GM12864 (cell line): Measurements from ENCODE around the gene CLEC4E.

Source experiments
- DNase-seq: peaks from one replicate; pipeline ENCODE4 v3.0.0-alpha.2; 2011; ENCODE audit warnings: low read depth
- H3K4me3 ChIP-seq: 2 replicates; pipeline ENCODE4 v1.5.1; 2011; ENCODE audit warnings: mild to moderate bottlenecking, low read depth, low read length, control low read depth
- TF ChIP-seq, protein P1 (sequence below): IDR thresholded peaks from 2 replicates; pipeline ENCODE4 v1.5.1; 2011; ENCODE audit warnings: low read depth, mild to moderate bottlenecking, moderate library complexity, low read length, control low read depth, inconsistent platforms; ENCODE audit errors: missing control alignments

The CLEC4E gene

DNA sequence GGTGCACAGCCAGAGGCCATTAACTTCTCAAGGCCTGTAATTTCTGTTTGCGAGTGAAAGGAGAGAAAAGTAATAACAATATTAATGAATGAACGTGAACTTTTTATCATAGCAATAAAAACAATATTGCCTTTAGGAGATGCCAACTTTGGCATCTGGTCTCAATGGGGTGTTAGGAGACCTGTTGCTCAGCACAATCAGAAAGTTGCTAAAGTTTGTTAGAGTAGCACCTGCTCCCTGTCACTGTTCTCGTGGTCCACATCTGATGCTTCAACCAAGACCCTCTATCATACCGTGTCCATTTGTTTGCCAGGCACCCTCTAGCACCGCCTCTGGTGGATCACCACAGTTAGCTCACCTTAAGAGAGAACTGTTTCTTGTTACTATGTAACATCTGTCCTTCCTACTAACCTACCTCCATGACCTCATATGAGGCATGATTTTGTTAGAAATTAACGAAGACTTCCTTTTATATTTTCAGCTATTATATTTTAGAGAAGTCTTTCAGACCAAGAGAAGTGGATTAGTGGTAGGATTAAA, 12.5 kb upstream of the CLEC4E start:
- H3K4me3 ChIP-seq: no peak overlapping the region
- TF ChIP-seq, protein P1, sequence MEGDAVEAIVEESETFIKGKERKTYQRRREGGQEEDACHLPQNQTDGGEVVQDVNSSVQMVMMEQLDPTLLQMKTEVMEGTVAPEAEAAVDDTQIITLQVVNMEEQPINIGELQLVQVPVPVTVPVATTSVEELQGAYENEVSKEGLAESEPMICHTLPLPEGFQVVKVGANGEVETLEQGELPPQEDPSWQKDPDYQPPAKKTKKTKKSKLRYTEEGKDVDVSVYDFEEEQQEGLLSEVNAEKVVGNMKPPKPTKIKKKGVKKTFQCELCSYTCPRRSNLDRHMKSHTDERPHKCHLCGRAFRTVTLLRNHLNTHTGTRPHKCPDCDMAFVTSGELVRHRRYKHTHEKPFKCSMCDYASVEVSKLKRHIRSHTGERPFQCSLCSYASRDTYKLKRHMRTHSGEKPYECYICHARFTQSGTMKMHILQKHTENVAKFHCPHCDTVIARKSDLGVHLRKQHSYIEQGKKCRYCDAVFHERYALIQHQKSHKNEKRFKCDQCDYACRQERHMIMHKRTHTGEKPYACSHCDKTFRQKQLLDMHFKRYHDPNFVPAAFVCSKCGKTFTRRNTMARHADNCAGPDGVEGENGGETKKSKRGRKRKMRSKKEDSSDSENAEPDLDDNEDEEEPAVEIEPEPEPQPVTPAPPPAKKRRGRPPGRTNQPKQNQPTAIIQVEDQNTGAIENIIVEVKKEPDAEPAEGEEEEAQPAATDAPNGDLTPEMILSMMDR: peak; percentile 31
- DNase-seq: no peak

DNA sequence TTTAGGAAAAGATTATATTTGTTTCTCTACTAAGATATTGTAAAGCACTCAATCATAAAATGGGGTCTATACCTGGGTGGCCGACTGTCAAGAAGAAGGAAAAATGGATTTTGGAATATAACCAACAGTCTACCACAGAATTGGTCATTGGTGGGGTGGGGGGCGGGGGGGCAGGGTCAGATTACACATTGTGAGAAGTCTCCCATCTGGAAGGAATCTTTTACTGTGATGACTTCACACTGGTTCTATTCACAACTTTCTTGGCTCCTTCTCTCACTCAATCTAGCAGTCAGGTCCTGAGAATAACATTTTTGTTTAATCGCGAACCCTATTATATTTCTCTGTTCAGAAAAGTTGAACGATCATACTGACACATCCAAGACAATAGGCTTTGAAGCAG, 8.7 kb upstream of the CLEC4E start:
- no peak for DNase-seq

DNA sequence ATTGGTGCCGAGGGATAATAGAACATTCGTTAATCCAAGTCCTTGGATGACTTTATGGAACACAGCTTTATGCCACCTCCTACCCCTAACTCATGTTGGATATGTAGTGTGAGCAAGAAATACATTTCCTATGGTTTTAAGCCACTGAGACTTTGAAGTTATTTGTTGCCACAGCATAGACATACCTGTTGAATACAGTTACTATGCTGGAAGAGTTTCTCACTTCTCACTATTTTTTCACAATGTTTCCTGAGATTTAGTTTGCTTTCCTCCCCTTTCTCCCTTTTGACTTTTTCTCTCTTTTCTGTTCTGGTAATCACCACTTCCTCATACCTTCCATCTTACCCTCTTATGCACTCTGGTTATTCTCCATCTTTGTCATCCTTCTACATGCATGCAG, 7.5 kb upstream of the CLEC4E start:
- DNase-seq: no peak
- no peak overlapping the region for H3K4me3 ChIP-seq
- TF ChIP-seq, protein P1: no peak

More for the DNA sequence above, 8.7 kb upstream of the CLEC4E start:
- TF ChIP-seq, protein P1: no peak
- no peak overlapping the region for H3K4me3 ChIP-seq

DNA sequence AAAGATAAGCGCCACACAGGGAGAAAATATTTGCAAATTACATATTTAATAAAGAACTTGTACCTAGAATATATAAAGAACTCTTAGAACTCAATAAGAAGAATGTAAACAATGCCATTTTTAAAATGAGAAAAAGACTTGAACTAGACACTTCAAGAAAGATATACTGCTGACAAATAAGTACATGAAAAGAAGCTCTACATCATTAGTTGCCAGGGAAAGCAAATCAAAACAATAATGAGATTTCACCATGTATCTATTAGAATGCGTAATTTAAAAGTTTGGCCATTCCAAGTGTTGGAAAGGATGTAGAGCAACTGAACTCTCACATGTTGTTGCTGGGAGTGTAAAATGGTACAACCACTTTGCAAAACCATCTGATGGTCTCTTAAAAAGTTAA, 6.9 kb upstream of the CLEC4E start:
- TF ChIP-seq, protein P1: no peak

DNA sequence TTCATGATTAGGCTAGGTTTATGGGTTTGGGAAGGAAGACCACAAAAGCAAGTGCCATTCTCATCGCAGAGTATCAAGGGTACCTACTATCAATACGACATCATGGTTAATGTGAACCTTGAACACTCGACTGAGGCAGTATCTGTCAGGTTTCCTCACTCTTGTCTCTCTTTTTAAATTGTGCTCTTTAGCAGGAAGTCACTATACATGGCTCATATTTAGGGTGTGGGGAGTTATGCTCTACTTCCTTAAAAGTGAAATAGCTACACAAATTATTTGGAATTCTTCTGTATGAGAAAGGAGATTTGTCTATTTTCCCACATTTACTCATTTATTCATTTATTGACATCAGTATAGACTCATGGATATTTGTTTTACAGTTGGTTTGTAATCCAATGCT, 5.9 kb upstream of the CLEC4E start:
- DNase-seq: no peak
- H3K4me3 ChIP-seq: no peak overlapping the region
- TF ChIP-seq, protein P1: no peak

More for the DNA sequence above, 6.9 kb upstream of the CLEC4E start:
- no peak for DNase-seq
- no peak overlapping the region for H3K4me3 ChIP-seq

DNA sequence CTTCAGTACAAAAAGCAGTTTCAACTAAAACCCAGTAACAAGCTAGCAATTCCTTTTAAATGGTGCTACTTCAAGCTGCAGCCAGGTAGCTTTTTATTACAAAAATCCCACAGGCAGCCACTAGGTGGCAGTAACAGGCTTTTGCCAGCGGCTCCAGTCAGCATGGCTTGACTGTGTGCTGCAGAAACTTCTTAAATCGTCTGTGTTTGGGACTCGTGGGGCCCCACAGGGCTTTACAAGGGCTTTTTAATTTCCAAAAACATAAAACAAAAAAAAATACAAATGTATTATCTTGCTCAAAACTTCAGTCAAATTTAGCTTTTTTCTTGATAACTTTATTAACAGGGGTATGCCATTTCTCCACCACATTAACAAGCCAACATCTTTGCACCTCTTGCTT, 3.6 kb upstream of the CLEC4E start:
- no peak overlapping the region for H3K4me3 ChIP-seq
- peak; percentile 55 for DNase-seq

DNA sequence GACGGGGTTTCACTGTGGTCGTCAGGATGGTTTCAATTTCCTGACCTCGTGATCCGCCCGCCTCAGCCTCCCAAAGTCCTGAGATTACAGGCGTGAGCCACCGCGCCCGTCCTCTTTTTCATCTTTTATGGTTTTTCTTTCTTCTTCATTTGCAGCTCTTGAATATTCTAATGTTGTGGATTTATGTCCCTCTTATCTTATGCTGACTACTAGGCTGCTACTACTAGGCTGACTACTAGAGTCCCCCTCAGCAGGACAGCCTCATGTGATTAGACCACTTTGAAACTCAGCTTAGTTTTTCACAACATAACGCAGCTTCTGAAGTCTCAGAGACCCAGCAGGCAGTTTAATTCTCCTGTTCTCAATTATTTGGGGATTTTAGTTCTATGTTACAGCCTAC, 857 bp upstream of the CLEC4E start:
- DNase-seq: no peak
- H3K4me3 ChIP-seq: no peak overlapping the region
- TF ChIP-seq, protein P1: no peak

More for the DNA sequence above, 3.6 kb upstream of the CLEC4E start:
- TF ChIP-seq, protein P1: peak; percentile 85
